Endothelial cell of umbilical vein (primary cell): ENCODE data around the gene ACO2. TPM values are rescaled to one million over a fixed set of nuclear protein-coding genes. Genes with fewer than 3 reads are reported as not detected.

Experiments
- BruUV-seq: library from RNA; stranded (reverse); fragments of 400-500 nt; replicated peaks from 2 replicates; lab custom pipeline; 2021; lab: Mats Ljungman, UMichigan
- CTCF ChIA-PET: fragments of 300-600, 350-600 bp; sonication (Branson Sonifier 250); formaldehyde crosslinking; loops from one replicate; lab custom pipeline; 2021; ENCODE audit warnings: antibody characterized with exemption, inconsistent platforms; lab: Charles Lee
- POLR2A ChIA-PET: fragments of 300-600, 350-600 bp; sonication (Branson Sonifier 250); formaldehyde crosslinking; loops from one replicate; lab custom pipeline; 2021; ENCODE audit warnings: antibody characterized with exemption, inconsistent platforms; lab: Charles Lee
- DNase-seq: peaks from one replicate; pipeline ENCODE4 v3.0.0-alpha.2; 2011; ENCODE audit warnings: low read depth, low spot score
- FAIRE-seq: peaks from 2 replicates; lab custom pipeline; 2011; peaks lifted over from hg19 to GRCh38; lab: Jason Lieb, UNC
- H2AFZ ChIP-seq: 2 replicates; pipeline ENCODE4 v1.6.0; 2012; ENCODE audit warnings: low read depth, low read length, control low read depth, inconsistent platforms
- H3K27ac ChIP-seq: 2 replicates; pipeline ENCODE4 v1.5.1; 2011; ENCODE audit warnings: low read depth, mild to moderate bottlenecking, control low read depth, low read length, moderate library complexity; ENCODE audit not compliant: insufficient read depth
- H3K27me3 ChIP-seq, 2 experiments: 2 replicates each; pipeline versions ENCODE4 v1.6.0 to v1.6.1; 2011; ENCODE audit warnings: low read length in 2 of 2, mixed read lengths in 1 of 2; ENCODE audit not compliant: control insufficient read depth in 2 of 2, insufficient read depth in 2 of 2
- H3K36me3 ChIP-seq, 2 experiments: 2 replicates in 1 of 2; 3 replicates in 1 of 2; pipeline ENCODE4 v1.5.1; 2011; ENCODE audit warnings: low read length in 2 of 2, mild to moderate bottlenecking in 1 of 2, moderate library complexity in 1 of 2; ENCODE audit not compliant: control insufficient read depth in 2 of 2, insufficient read depth in 2 of 2; ENCODE audit errors: extremely low read depth in 1 of 2
- H3K4me1 ChIP-seq: 3 replicates; pipeline ENCODE4 v1.5.1; 2011; ENCODE audit warnings: mild to moderate bottlenecking, low read length; ENCODE audit not compliant: control insufficient read depth, insufficient read depth; ENCODE audit errors: extremely low read depth
- H3K4me2 ChIP-seq: 2 replicates; pipeline ENCODE4 v1.6.1; 2011; ENCODE audit warnings: low read length, control low read depth, mixed read lengths; ENCODE audit not compliant: insufficient read depth
- H3K4me3 ChIP-seq, 3 experiments: fragments of 200-600 bp in 1 of 3; sonication (generic), shearing (Covaris generic) in 1 of 3; replicated peaks in 1 of 3; 2 replicates each; pipeline ENCODE4 v1.5.1; 2011 to 2016; ENCODE audit warnings: control low read depth in 3 of 3, low read length in 3 of 3, mild to moderate bottlenecking in 2 of 3, inconsistent platforms in 1 of 3, low read depth in 1 of 3, moderate library complexity in 1 of 3; ENCODE audit not compliant: insufficient read depth in 1 of 3
- H3K79me2 ChIP-seq: 2 replicates; pipeline ENCODE4 v1.6.0; 2012; ENCODE audit warnings: low read length, inconsistent platforms; ENCODE audit not compliant: control insufficient read depth, insufficient read depth
- H3K9ac ChIP-seq: replicated peaks from 2 replicates; pipeline ENCODE3; 2011; ENCODE audit warnings: low read length, control low read depth; ENCODE audit not compliant: insufficient read depth; ENCODE audit errors: extremely low read depth
- H3K9me1 ChIP-seq: replicated peaks from 3 replicates; pipeline ENCODE4 v1.6.0; 2011; ENCODE audit warnings: mild to moderate bottlenecking, low read length; ENCODE audit not compliant: control insufficient read depth, insufficient read depth; ENCODE audit errors: extremely low read depth
- H3K9me3 ChIP-seq: replicated peaks from 2 replicates; pipeline ENCODE4 v1.5.1; 2012; ENCODE audit warnings: low read length, inconsistent platforms; ENCODE audit not compliant: control insufficient read depth, insufficient read depth
- H4K20me1 ChIP-seq: replicated peaks from 2 replicates; pipeline ENCODE3; 2011; ENCODE audit warnings: mild to moderate bottlenecking, low read length; ENCODE audit not compliant: control insufficient read depth, insufficient read depth; ENCODE audit errors: extremely low read depth
- CTCF ChIP-seq, 2 donors: IDR thresholded peaks; 1 replicate in 1 of 2; 2 replicates in 1 of 2; pipeline ENCODE4 v1.5.1; 2011; ENCODE audit warnings: low read length in 2 of 2, mild to moderate bottlenecking in 2 of 2, moderate library complexity in 2 of 2, control low read depth in 1 of 2, inconsistent platforms in 1 of 2, low read depth in 1 of 2; ENCODE audit not compliant: insufficient read depth in 1 of 2; ENCODE audit errors: extremely low read depth in 1 of 2
- EZH2 ChIP-seq: IDR thresholded peaks from 2 replicates; pipeline ENCODE4 v1.6.1; 2012; ENCODE audit warnings: borderline replicate concordance, low read depth, mild to moderate bottlenecking, moderate library complexity, low read length, inconsistent platforms; ENCODE audit not compliant: severe bottlenecking
- FOS ChIP-seq: IDR thresholded peaks from 2 replicates; pipeline ENCODE4 v1.6.1; 2011; ENCODE audit warnings: mild to moderate bottlenecking, low read length, moderate library complexity, borderline replicate concordance; ENCODE audit not compliant: insufficient read depth
- GATA2 ChIP-seq: IDR thresholded peaks from 2 replicates; pipeline ENCODE4 v1.7.0; 2011; ENCODE audit warnings: low read depth, mild to moderate bottlenecking, moderate library complexity, mixed read lengths, low read length; ENCODE audit not compliant: insufficient read length, insufficient read depth
- JUN ChIP-seq: IDR thresholded peaks from 2 replicates; pipeline ENCODE4 v1.6.1; 2011; ENCODE audit warnings: borderline replicate concordance, low read depth; ENCODE audit not compliant: insufficient read length, insufficient read depth
- MYC ChIP-seq: IDR thresholded peaks from one replicate; pipeline ENCODE4 v1.6.1; 2011; ENCODE audit warnings: mild to moderate bottlenecking, low read depth, low read length
- POLR2A ChIP-seq: IDR thresholded peaks from 2 replicates; pipeline ENCODE4 v1.6.1; 2012; ENCODE audit warnings: low read depth, mild to moderate bottlenecking, control low read depth, low read length
- POLR2AphosphoS5 ChIP-seq: IDR thresholded peaks from 2 replicates; pipeline ENCODE4 v1.6.1; 2012; ENCODE audit warnings: low read depth, mild to moderate bottlenecking, control low read depth, low read length, moderate library complexity; ENCODE audit not compliant: insufficient read depth
- dilution Hi-C: fragments of 300-500 bp; cut with MboI; formaldehyde crosslinking; loops from one replicate; pipeline ENCODE4 v1.15.0; 2019; ENCODE audit warnings: low sequenced_read_pairs; ENCODE audit not compliant: extremely low pct_ligation_motif_present
- intact Hi-C: fragments of 100-400 bp; cut with micrococcal nuclease; formaldehyde crosslinking; loops from one replicate; pipeline ENCODE4 v1.10.0; 2022
- polyA plus RNA-seq, 4 experiments: library from polyadenylated mRNA; depleted of rRNA in 3 of 4; stranded (reverse) in 3 of 4; unstranded in 1 of 4; fragments of >200 nt; gene quantifications; 2 replicates each; pipeline versions ENCODE4 v1.2.1 to v1.2.3, GENCODE V29; 2011 to 2012; ENCODE audit warnings: missing spikeins in 1 of 4
- total RNA-seq: library from RNA; stranded (reverse); gene quantifications from 2 replicates; pipeline ENCODE4 v1.2.3, GENCODE V29; 2021
- TF ChIP-seq, protein P1 (sequence below): IDR thresholded peaks from 2 replicates; pipeline ENCODE4 v1.6.1; 2011; ENCODE audit not compliant: insufficient read depth, insufficient read length

The ACO2 gene
- total and polyA plus RNA-seq, 2 donors (not counting 3 experiments of a cell fraction or from before 2014, with no cell fraction given): 63.8 to 79.7 TPM

GRCh38 chr22:41511521-41511968, 42.6 kb downstream of the ACO2 start:
- CTCF ChIA-PET: interaction anchor here (1.6 to 2.4 kb wide), 2 partner anchors 11 to 108 kb away, joined by 4 to 10 read pairs; no protein-coding TSS in a partner anchor

GRCh38 chr22:41512421-41513194, 43.7 kb downstream of the ACO2 start:
- H3K27me3 ChIP-seq: no peaks in the 10 kb centered on the region
- DNase-seq (no peak), FAIRE-seq (no peak)
- no peaks in the 10 kb centered on the region for H3K79me2 ChIP-seq
- H3K9me3 ChIP-seq: no peaks in the 10 kb centered on the region
- intact Hi-C loops: no loop called here
- no peaks in the 10 kb centered on the region for H3K9me1 ChIP-seq
- H3K4me3 ChIP-seq: no peak overlapping the region
- H2AFZ ChIP-seq: no peak overlapping the region
- ChIA-PET CTCF (interaction anchor here (1.0 to 7.5 kb wide), 4 partner anchors 12 to 590 kb away, joined by 3 to 251 read pairs (median 7); no protein-coding TSS in a partner anchor), POLR2A (no interaction called here)
- no TSS peak for BruUV-seq
- H3K9ac ChIP-seq: no peak overlapping the region
- no peaks in the 10 kb centered on the region for H4K20me1 ChIP-seq
- TF ChIP-seq, protein P1, sequence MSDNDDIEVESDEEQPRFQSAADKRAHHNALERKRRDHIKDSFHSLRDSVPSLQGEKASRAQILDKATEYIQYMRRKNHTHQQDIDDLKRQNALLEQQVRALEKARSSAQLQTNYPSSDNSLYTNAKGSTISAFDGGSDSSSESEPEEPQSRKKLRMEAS: no peak
- TF ChIP-seq GATA2 (no peak), POLR2A (no peak), JUN (no peak), EZH2 (no peak), FOS (no peak), MYC (no peak), CTCF (IDR thresholded peaks at IDR 0.05; ENCODE audit: extremely low read depth in 1 of 2, insufficient read depth in 1 of 2, low read depth in 1 of 2, low read length in 2 of 2) (no peak), POLR2AphosphoS5 (no peak)
- H3K4me1 ChIP-seq: no peaks in the 10 kb centered on the region
- H3K27ac ChIP-seq: no peak overlapping the region
- dilution Hi-C loops: no loop called here
- H3K36me3 ChIP-seq: peaks cover 0 to 25% of the 10 kb centered on the region in 2 experiments
- no peak overlapping the region for H3K4me2 ChIP-seq

More at GRCh38 chr22:41511521-41511968, 42.6 kb downstream of the ACO2 start:
- Histone ChIP-seq H3K9me1 (no peaks in the 10 kb centered on the region), H2AFZ (no peak overlapping the region), H3K36me3 (peaks cover 0 to 25% of the 10 kb centered on the region in 2 experiments), H4K20me1 (no peaks in the 10 kb centered on the region), H3K27ac (no peak overlapping the region), H3K27me3 (no peaks in the 10 kb centered on the region), H3K9ac (no peak overlapping the region), H3K4me1 (no peaks in the 10 kb centered on the region), H3K79me2 (no peaks in the 10 kb centered on the region), H3K9me3 (no peaks in the 10 kb centered on the region), H3K4me2 (no peak overlapping the region), H3K4me3 (no peak overlapping the region)
- no TSS peak for BruUV-seq
- DNase-seq: no peak
- FAIRE-seq: no peak
- POLR2A ChIA-PET: no interaction called here
- intact Hi-C loops (no loop called here), dilution Hi-C loops (no loop called here)
- TF ChIP-seq, protein P1: no peak
- TF ChIP-seq FOS (no peak), POLR2AphosphoS5 (no peak)
